Measurements from ENCODE around the gene DIP2B. TPM values are rescaled to one million over a fixed set of nuclear protein-coding genes. Genes with fewer than 3 reads are reported as not detected.
A peak's percentile ranks its signal among the peaks of the same experiment; 100 is the strongest.

DIP2B gene
- total RNA-seq, 1 donor from 2014 or later = 23.1 TPM

DNA sequence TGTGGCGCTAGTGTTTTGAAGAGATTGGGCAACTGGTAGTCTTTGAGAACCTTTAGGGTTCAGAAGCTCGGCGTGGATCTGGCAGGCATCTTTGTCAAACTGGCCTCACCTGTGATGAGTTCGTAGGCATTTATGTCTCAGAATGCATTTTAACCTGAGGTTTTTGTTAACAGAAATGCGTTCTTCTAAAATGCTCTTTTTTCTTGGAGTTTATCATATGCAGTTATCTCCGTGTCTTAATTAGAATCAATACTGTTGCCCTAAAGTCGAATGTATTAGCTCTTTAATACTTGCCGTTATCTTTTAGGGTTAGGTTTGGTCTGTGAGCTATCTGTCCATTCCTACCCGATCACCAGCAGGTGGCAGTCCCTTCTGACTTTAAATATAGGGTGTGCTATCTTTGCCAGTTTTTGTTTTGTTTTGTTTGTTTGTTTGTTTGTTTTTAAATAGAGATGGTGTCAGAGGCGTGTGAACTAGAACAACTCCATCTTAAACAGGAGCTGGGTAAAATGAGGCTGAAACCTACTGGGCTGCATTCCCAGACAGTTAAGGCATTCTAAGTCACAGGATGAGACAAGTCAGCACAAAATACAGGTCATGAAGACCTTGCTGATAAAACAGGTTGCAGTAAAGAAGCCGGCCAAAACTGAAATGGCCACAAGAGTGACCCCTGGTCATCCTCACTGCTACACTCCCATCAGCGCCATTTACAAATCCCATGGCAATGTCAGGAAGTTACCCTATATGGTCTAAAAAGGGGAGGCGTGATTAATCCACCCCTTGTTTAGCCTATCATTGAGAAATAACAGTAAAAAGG, 260.5 kb downstream of the DIP2B start:
- peak; percentile 43 for DNase-seq (ENCODE audit: low spot score)

GRCh38 chr12:50768391-50768790, 263.6 kb downstream of the DIP2B start:
- DNase-seq (ENCODE audit: low spot score) = no peak

DNA sequence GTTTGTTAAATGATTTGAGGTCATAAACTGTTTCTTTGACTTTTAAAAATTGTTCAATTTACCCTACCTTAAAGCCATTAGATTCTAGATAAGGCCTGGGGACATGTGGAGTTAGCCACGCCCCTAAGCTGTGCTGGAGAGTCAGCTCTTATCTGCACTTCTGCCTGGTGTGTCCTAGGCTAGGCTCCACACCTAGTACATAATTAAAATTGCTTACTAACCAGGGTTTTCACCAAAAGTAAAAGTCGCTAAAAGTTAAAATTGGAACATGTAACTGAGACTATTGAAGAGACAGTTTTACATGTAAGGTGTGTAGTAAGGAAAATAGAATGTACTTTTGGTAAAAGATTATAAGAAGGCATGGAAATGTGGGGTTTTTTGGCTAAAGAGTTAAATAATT, 264.0 kb downstream of the DIP2B start:
- DNase-seq (ENCODE audit: low spot score) = peak; percentile 37

DNA sequence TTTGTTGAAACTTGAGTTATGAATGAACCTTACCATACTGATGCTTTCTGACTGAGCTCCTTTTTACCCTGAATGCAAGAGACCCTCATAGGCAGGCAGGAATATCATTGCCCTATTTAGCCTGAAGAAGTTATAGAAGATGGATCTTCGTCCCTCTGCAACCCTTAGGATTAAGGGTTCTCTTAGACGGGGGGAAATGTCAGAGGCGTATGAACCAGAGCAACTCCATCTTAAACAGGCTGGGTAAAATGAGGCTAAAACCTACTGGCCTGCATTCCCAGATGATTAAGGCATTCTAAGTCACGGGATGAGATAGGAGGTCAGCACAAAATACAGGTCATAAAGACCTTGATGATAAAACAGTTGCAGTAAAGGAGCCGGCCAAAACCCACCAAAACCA, 266.6 kb downstream of the DIP2B start:
- DNase-seq (ENCODE audit: low spot score) = no peak

DNA sequence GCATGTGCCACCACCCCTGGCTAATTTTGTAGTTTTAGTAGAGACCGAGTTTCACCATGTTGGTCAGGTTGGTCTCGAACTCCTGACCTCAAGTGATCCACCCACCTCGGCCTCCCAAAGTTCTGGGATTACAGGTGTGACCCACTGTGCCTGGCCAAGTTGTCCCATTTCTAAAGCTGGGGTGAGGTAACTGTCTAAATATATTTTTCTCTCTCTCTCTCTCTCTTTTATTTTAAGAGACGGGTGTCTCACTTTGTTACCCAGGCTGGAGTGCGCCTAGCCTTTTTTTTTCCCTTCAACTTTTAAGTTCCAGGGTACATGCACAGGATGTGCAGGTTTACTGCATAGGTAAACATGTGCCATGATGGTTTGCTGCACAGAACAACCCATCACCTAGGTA, 267.7 kb downstream of the DIP2B start:
- no peak for DNase-seq (ENCODE audit: low spot score)

GRCh38 chr12:50772877-50773276, 268.1 kb downstream of the DIP2B start:
- no peak for DNase-seq (ENCODE audit: low spot score)

DNA sequence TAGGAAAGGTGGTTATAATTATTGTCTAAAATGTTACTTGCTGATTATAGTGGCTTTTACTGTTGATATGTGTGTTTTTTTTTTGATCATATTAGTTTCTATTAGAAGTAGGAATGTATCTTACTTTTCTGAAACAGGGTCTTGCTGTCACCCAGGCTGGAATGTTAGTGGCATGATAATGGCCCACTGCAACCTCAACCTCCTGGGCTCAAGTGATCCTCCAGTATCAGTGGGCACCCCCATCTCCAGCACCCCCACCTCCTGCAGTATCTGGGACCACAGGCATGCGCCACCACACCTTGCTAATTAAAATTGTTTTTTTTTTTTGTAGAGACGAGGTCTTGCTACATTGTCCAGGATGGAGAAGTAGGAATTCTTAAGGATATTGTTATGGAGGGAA, 270.5 kb downstream of the DIP2B start:
- no peak for DNase-seq (ENCODE audit: low spot score)

DNA sequence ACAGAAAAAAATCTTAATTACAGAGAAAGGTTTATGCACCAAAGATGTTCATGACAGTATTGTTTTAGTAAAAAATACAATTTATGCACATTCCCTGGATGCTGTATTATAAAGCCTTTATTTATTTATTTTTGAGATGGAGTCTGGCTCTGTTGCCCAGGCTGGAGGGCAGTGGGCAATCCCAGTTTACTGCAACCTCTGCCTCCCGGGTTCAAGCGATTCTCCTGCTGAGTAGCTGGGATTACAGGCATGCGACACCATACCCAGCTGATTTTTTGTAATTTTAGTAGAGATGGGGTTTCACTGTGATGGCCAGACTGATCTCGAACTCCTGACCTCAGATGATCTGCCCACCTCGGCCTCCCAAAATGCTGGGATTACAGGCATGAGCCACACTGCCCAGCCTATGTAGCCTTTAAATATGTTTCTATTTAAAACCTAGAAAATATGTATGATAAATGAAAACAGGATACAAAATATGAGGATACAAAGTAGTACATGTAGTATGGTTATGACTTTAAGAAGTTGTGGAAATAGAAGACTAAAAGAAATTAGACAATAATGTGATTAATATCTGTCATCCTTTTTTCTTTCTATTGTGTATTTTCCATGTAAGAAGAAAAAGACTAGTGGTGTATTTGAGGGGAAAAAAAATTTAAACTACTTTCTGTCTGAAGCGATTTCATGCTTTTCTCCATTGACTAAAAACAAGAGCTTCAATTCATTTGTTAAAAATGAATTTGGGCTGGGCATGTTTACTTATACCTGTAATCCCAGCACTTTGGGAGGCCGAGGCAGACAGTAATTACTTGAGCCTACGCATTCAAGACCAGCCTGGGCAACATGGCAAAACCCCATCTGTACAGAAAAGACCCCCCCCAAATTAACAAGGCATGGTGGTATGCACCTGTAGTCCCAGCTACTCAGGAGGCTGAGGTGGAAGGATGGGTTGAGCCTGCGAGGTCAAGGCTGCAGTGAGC, 272.3 kb downstream of the DIP2B start:
- DNase-seq (ENCODE audit: low spot score) = no peak

DNA sequence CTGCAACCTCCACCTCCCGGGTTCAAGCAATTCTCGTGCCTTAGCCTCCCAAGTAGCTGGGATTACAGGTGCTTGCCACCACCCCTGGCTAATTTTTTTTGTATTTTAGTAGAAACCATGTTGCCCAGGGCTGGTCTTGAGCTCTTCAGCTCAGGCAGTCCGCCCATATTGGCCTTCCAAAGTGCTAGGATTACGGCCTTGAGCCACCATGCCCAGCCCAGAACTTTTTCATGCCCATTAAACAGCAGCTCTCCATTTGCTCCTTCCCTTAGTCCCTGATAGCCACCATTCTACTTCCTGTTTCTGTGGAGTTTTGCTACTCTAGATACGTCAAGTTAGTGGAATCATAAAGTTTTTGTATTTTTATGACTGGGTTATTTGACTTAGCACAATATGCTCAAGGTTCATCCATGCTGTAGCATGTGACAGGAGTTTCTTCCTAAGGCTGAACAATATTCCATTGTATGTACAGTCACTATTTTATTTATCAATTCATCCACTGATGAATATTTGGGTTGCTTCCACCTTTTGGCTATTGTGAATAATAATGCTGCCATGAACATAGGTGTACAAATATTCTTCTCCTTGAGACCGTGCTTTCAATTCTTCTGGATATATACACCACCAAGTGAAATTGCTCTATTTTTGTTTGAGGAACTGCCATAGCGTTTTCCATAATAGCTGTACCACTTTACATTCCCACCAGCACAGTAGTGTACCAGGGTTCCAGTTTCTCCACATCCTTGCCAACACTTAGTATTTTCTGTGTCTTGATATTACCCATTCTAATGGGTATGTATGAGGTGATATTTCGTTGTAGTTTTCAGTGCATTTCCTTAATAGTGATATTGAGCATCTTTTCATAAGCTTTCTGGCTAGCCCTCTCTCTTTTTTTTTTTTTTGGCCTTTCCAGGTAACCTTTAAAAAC, 274.1 kb downstream of the DIP2B start:
- no peak for DNase-seq (ENCODE audit: low spot score)

GRCh38 chr12:50780013-50780412, 275.2 kb downstream of the DIP2B start:
- no peak for DNase-seq (ENCODE audit: low spot score)

GRCh38 chr12:50784501-50784900, 279.7 kb downstream of the DIP2B start:
- DNase-seq (ENCODE audit: low spot score) = no peak

GRCh38 chr12:50785406-50786001, 280.7 kb downstream of the DIP2B start:
- DNase-seq (ENCODE audit: low spot score) = no peak

- DNase-seq (ENCODE audit: low spot score) = no peak
Measured at GRCh38 chr12:50786498-50787231, 281.9 kb downstream of the DIP2B start.

DNA sequence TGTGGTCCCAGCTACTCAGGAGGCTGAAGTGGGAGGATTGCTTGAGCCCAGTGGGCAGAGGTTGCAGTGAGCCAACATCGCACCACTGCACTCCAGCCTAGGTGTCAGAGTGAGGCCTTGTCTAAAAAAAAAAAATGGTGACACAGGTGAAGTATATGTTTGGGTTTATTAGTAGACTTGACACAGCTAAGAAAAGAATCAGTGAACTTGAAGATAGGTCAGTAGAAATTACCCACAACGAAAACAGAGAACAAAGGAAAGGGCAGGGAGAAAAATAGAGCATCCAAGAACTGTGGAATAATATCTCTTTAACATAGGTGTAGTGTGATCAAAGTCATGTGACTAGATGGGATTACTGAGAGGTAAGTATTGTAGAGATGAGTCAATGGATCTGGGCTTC, 282.8 kb downstream of the DIP2B start:
- no peak for DNase-seq (ENCODE audit: low spot score)

- no peak for DNase-seq (ENCODE audit: low spot score)
Measured at GRCh38 chr12:50788561-50788960, 283.8 kb downstream of the DIP2B start.

DNA sequence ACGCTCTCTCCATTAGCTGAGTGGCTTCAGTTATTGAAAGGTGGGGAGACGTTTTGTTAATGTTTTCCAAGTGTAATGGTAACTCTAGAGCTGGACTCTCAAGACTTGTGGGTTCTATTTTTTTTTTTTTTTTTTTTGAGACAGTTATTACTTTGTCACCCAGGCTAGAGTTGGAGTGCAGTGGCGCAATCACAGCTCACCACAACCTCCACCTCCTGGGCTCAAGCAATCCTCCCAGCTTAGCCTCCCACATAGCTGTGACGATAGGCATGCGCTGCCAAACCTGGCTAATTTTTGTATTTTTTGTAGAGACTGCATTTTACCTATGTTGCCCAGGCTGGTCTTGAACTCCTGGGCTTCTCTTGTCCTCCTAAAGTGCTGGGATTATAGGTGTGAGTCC, 285.3 kb downstream of the DIP2B start:
- no peak for DNase-seq (ENCODE audit: low spot score)
